HEK293 (cell line): ENCODE results near the gene TTC31.
"Not testable (repeated sequence)": the region's sequence is repeated elsewhere in the genome, so short reads cannot be mapped to it uniquely, and the experiment has no call there.

Experiments
- ZNF184 ChIP-seq: fragments of 450-650 bp; IDR thresholded peaks from 2 replicates; pipeline ENCODE4 v1.5.1; 2018; ENCODE audit warnings: missing biosample characterization, mild to moderate bottlenecking, missing genetic modification characterization
- ZNF24 ChIP-seq: fragments of 450-650 bp; formaldehyde crosslinking; IDR thresholded peaks from 2 replicates; pipeline ENCODE4 v1.5.1; 2016; ENCODE audit warnings: missing biosample characterization, missing genetic modification characterization
- ZNF423 ChIP-seq: fragments of 450-650 bp; formaldehyde crosslinking; IDR thresholded peaks from 2 replicates; pipeline ENCODE4 v1.5.1; 2016; ENCODE audit warnings: missing biosample characterization, missing genetic modification characterization
- ZNF776 ChIP-seq: fragments of 450-650 bp; formaldehyde crosslinking; IDR thresholded peaks from 2 replicates; pipeline ENCODE4 v1.5.0; 2017; ENCODE audit warnings: missing biosample characterization, missing genetic modification characterization, borderline replicate concordance
- ZSCAN30 ChIP-seq: fragments of 450-650 bp; IDR thresholded peaks from 2 replicates; pipeline ENCODE4 v1.5.1; 2018; ENCODE audit warnings: missing biosample characterization, mild to moderate bottlenecking, missing genetic modification characterization, moderate library complexity
- TF ChIP-seq, protein P1 (sequence below): fragments of 450-650 bp; formaldehyde crosslinking; IDR thresholded peaks from 2 replicates; pipeline ENCODE4 v1.5.1; 2016; ENCODE audit warnings: missing biosample characterization, missing genetic modification characterization
- TF ChIP-seq, protein P2 (sequence below): fragments of 450-650 bp; formaldehyde crosslinking; IDR thresholded peaks from 2 replicates; pipeline ENCODE4 v1.5.1; 2016; ENCODE audit warnings: missing biosample characterization, missing genetic modification characterization, low read depth

GRCh38 chr2:74459503-74460118 is 23.3 kb upstream of the TTC31 start:
- TF ChIP-seq ZNF184 (tag by site-specific recombination); ZNF776; ZNF423 (tag by site-specific recombination); ZNF24 (tag by site-specific recombination); ZSCAN30 (tag by site-specific recombination): not testable (repeated sequence)
- TF ChIP-seq, protein P1, sequence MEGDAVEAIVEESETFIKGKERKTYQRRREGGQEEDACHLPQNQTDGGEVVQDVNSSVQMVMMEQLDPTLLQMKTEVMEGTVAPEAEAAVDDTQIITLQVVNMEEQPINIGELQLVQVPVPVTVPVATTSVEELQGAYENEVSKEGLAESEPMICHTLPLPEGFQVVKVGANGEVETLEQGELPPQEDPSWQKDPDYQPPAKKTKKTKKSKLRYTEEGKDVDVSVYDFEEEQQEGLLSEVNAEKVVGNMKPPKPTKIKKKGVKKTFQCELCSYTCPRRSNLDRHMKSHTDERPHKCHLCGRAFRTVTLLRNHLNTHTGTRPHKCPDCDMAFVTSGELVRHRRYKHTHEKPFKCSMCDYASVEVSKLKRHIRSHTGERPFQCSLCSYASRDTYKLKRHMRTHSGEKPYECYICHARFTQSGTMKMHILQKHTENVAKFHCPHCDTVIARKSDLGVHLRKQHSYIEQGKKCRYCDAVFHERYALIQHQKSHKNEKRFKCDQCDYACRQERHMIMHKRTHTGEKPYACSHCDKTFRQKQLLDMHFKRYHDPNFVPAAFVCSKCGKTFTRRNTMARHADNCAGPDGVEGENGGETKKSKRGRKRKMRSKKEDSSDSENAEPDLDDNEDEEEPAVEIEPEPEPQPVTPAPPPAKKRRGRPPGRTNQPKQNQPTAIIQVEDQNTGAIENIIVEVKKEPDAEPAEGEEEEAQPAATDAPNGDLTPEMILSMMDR (tag by site-specific recombination): not testable (repeated sequence)
- TF ChIP-seq, protein P2, sequence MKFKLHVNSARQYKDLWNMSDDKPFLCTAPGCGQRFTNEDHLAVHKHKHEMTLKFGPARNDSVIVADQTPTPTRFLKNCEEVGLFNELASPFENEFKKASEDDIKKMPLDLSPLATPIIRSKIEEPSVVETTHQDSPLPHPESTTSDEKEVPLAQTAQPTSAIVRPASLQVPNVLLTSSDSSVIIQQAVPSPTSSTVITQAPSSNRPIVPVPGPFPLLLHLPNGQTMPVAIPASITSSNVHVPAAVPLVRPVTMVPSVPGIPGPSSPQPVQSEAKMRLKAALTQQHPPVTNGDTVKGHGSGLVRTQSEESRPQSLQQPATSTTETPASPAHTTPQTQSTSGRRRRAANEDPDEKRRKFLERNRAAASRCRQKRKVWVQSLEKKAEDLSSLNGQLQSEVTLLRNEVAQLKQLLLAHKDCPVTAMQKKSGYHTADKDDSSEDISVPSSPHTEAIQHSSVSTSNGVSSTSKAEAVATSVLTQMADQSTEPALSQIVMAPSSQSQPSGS (tag by site-specific recombination): not testable (repeated sequence)
